ENCODE data around the gene IQCC. TPM values are rescaled to one million over a fixed set of nuclear protein-coding genes. Genes with fewer than 3 reads are reported as not detected.

Gene IQCC
- total RNA-seq, 1 experiment from 2014 or later = 3.0 TPM

- no peak for DNase-seq (ENCODE audit: low read depth)
Measured at GRCh38 chr1:32223683-32224082, 18.2 kb downstream of the IQCC start.

GRCh38 chr1:32224285-32224684 lies 18.8 kb downstream of the IQCC start:
- no peak for DNase-seq (ENCODE audit: low read depth)

GRCh38 chr1:32228771-32229170 lies 23.3 kb downstream of the IQCC start:
- DNase-seq (ENCODE audit: low read depth) = no peak

GRCh38 chr1:32231843-32232432 lies 26.5 kb downstream of the IQCC start:
- no peak for DNase-seq (ENCODE audit: low read depth)

GRCh38 chr1:32232558-32233304 lies 27.3 kb downstream of the IQCC start:
- no peak for DNase-seq (ENCODE audit: low read depth)

GRCh38 chr1:32234792-32235191 lies 29.3 kb downstream of the IQCC start:
- no peak for DNase-seq (ENCODE audit: low read depth)

GRCh38 chr1:32239337-32239736 lies 33.9 kb downstream of the IQCC start:
- no peak for DNase-seq (ENCODE audit: low read depth)

- no peak for DNase-seq (ENCODE audit: low read depth)
Measured at GRCh38 chr1:32239790-32240139, 34.3 kb downstream of the IQCC start.

- peak; percentile 72 for DNase-seq (ENCODE audit: low read depth)
Measured at GRCh38 chr1:32240140-32240951, 34.9 kb downstream of the IQCC start.

- DNase-seq (ENCODE audit: low read depth) = peak; percentile 69
Measured at GRCh38 chr1:32241001-32241763, 35.7 kb downstream of the IQCC start.

- DNase-seq (ENCODE audit: low read depth) = no peak
Measured at GRCh38 chr1:32242341-32242851, 36.9 kb downstream of the IQCC start.

- no peak for DNase-seq (ENCODE audit: low read depth)
Measured at GRCh38 chr1:32246888-32247273, 41.4 kb downstream of the IQCC start, which contains the start of gene FAM167B. Gene FAM167B, plus strand, starts transcription at chr1:32247222. Its CDS starts 200 bp downstream, at chr1:32247422.

- DNase-seq (ENCODE audit: low read depth) = no peak
Measured at GRCh38 chr1:32247452-32247851, 42.0 kb downstream of the IQCC start.

- peak; percentile 79 for DNase-seq (ENCODE audit: low read depth)
Measured at GRCh38 chr1:32247983-32248889, 42.8 kb downstream of the IQCC start.

GRCh38 chr1:32249831-32250525 lies 44.5 kb downstream of the IQCC start:
- DNase-seq (ENCODE audit: low read depth) = peak; percentile 37

- no peak for DNase-seq (ENCODE audit: low read depth)
Measured at GRCh38 chr1:32250893-32251716, 45.6 kb downstream of the IQCC start, which contains the start of gene LCK. Gene LCK, plus strand, starts transcription at chr1:32251265. Its CDS starts 23,065 bp downstream, at chr1:32274330.

- no peak for DNase-seq (ENCODE audit: low read depth)
Measured at GRCh38 chr1:32255072-32256071, 49.9 kb downstream of the IQCC start.

Measured in Daoy (cell line).